GM13976 (cell line): ENCODE results near the gene PHF19.

Source experiments
- DNase-seq: peaks from one replicate; pipeline ENCODE4 v3.0.0; 2012; ENCODE audit warnings: low spot score
- in situ Hi-C: fragments of 300-500 bp; cut with MboI; formaldehyde crosslinking; loops from one replicate; pipeline ENCODE4 v1.12.0; 2022; ENCODE audit warnings: low sequenced_read_pairs, mixed read lengths, inconsistent platforms; ENCODE audit not compliant: unreplicated experiment
- TF ChIP-seq, protein P1 (sequence below): IDR thresholded peaks from 2 replicates; pipeline ENCODE4 v1.5.1; 2012; ENCODE audit warnings: borderline replicate concordance, mild to moderate bottlenecking; ENCODE audit not compliant: insufficient read depth; ENCODE audit errors: extremely low read depth, missing control alignments, control extremely low read depth

The PHF19 gene

DNA sequence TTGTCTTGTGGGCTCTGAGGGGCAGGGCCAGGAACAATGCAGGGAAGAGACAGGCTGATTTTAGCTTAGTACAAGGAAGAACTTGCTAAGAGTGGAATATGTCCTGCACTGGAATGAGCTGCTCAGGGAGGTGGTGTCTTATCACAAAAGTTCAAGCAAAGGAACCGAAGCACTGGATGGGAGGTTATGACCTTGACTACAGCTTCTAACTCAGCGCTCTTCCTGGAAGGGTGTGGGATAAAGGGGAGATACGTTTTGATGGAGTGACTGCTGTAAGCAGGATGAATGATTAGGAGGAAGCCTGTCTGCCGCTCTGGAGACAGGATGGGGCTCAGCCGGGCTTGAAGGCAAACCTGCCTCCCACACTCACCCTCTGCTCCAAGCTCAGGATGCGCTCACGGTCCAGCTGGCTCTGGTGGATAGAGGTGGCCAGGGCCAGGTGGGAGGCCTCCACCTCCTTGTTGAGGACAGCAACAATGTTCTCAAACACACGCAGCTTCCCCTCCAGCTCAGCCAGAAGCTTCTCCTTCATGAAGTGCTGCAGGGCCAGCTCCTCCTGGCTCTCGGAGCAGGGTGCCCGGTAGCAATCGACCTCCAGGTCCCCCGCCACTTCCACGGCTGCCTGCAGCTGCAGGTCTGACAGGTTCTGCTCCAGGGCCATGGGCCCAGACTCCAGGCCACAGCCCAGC lies 36.1 kb upstream of the PHF19 start:
- in situ Hi-C loops, result no loop called here
- TF ChIP-seq, protein P1, sequence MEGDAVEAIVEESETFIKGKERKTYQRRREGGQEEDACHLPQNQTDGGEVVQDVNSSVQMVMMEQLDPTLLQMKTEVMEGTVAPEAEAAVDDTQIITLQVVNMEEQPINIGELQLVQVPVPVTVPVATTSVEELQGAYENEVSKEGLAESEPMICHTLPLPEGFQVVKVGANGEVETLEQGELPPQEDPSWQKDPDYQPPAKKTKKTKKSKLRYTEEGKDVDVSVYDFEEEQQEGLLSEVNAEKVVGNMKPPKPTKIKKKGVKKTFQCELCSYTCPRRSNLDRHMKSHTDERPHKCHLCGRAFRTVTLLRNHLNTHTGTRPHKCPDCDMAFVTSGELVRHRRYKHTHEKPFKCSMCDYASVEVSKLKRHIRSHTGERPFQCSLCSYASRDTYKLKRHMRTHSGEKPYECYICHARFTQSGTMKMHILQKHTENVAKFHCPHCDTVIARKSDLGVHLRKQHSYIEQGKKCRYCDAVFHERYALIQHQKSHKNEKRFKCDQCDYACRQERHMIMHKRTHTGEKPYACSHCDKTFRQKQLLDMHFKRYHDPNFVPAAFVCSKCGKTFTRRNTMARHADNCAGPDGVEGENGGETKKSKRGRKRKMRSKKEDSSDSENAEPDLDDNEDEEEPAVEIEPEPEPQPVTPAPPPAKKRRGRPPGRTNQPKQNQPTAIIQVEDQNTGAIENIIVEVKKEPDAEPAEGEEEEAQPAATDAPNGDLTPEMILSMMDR, result no peak
- no peak for DNase-seq

DNA sequence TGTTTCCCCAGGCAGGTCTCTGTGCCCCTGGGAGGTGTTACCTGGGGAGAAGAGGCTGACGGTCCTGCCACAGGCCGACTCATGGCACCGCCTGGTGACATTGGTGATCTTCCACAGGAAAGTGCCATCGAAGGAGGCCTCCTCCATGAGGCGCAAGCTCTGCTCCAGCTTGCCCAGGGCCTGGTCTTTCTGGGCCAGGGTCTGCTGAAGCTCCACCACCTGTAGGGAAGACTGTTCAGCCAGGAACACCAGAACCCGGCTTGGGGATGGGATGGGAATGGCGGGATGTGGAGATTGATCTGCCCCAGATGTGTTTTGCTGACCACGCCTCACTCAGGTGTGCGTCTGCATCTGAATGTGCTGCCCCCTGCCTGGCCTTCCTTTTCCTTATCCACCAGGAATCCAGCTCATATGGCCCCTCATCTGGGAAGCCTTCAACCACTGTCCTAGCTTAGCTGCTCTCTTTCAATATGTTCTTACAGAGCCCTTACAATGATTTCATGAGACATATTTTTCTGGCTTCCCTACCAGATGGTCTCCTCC lies 34.4 kb upstream of the PHF19 start:
- TF ChIP-seq, protein P1, result no peak
- DNase-seq, result no peak
- in situ Hi-C loops, result no loop called here

DNA sequence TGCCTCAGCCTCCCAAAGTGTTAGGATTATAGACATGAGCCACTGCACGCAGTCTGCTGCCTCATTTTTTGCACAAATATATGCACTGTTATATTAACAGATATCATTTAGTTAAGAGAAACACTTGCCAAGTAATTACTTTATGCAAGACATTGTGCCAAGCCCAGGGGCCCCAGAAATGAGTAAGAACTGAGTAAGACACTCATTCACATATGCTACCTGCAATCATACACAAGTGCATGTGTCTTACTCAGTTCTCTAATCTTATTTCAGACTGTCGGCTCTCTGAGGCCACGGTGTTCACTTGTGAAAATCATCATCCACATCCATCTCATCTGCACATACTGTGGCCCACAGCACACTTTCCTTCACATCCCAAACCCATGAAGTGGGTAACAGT lies 33.7 kb upstream of the PHF19 start:
- TF ChIP-seq, protein P1, result no peak
- in situ Hi-C loops, result no loop called here
- no peak for DNase-seq

DNA sequence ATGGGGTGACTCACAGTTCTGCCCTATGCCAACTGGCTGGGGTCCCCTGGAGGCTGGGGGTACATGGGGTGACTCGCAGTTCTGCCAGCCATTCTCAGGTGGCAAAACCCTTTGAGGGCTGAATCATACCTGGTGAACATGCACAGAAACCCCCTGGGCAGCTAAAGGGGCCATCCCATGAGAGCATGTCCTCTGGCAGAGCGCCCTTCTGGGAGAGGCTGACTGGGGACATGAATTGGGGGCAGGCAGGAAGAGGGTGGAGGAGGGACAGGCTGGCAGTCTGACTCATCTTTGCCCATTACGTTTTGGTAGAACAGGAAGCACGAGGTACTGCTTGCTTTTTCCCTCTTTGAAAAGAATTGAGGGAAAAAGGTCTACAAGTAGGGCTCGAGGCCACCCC lies 32.9 kb upstream of the PHF19 start:
- DNase-seq, result no peak
- TF ChIP-seq, protein P1, result no peak
- in situ Hi-C loops, result no loop called here

DNA sequence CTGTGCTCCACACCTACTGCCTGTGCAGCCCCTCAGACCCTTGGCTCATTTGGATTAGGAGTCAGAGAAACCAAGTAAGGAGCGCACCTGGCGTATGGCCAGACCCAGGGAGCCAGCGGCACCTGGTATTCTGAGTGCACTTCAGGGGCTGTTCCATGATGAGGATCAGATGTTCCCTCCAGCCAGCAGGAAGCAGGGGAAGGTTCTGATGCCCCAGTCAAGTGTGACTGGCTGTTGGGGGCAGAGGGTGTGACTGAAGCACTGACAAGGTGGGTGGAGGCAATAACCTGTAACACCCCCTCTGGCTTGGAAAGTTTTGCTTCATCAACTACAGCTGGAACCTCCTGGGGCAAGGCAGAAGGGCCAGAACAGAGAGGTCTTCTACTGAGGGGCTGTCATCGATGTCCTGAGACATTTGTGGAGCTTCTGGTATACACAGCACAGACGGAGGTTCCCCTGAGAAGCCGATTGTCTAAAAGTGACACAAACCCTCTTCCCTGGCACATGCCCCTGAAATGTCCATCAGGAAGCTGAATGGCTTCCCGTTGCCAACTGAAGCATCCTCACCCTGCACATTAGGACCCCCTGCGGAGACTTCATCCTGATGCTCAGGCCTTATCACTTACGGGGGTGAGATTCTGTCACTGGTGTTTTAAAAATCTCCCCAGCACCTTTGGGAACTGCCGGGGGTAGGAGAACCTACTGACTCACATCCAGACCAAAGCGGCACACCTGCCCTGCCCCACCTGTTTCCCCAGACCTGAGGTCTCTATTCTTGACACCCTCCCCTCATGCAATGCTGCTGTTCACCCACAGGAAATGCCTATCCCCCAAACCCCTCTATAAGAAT lies 28.6 kb upstream of the PHF19 start:
- in situ Hi-C loops, result no loop called here
- no peak for DNase-seq
- TF ChIP-seq, protein P1, result no peak

DNA sequence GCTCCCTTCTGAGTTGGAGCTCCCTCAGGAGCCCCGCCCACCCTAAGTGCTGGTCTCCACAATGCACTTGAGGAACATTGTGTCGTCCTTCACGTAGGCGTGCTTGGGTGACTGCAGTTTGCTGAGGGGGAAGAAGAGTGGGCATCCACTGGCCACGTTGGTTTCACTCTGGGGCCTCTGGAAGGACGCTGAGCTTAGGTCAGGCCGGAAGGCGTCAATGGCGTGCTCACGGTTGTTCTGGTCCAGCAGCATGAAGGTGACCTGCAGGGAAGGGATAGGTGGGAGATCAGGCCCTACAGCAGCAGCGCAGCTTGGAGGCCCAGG lies 28.0 kb upstream of the PHF19 start:
- DNase-seq, result no peak
- TF ChIP-seq, protein P1, result no peak
- in situ Hi-C loops, result no loop called here
